Hepatocyte (in vitro differentiated cells): ENCODE measurements around the gene SUPT3H. TPM values are rescaled to one million over a fixed set of nuclear protein-coding genes. Genes with fewer than 3 reads are reported as not detected.

Experiments used
- DNase-seq: peaks from one replicate; pipeline ENCODE4 v3.0.0-alpha.2; 2016; ENCODE audit warnings: low spot score
- H2AFZ ChIP-seq: fragments of 200-600 bp; sonication (generic); 2 replicates; pipeline ENCODE4 v1.6.0; 2016; ENCODE audit warnings: antibody characterized with exemption, mild to moderate bottlenecking
- H3K27ac ChIP-seq: fragments of 200-600 bp; sonication (generic); 2 replicates; pipeline ENCODE4 v1.5.1; 2016; ENCODE audit warnings: mild to moderate bottlenecking
- H3K27me3 ChIP-seq: fragments of 200-600 bp; sonication (generic); 2 replicates; pipeline ENCODE4 v1.6.1; 2016
- H3K36me3 ChIP-seq: fragments of 200-600 bp; sonication (generic); replicated peaks from 2 replicates; pipeline ENCODE4 v1.5.1; 2016; ENCODE audit warnings: low read depth; ENCODE audit not compliant: insufficient read depth
- H3K4me1 ChIP-seq: fragments of 200-600 bp; sonication (generic); 2 replicates; pipeline ENCODE4 v1.5.1; 2016; ENCODE audit warnings: mild to moderate bottlenecking, moderate library complexity; ENCODE audit not compliant: insufficient read depth
- H3K4me2 ChIP-seq: fragments of 200-600 bp; sonication (generic); 2 replicates; pipeline ENCODE4 v1.6.0; 2016
- H3K4me3 ChIP-seq: fragments of 200-600 bp; sonication (generic); 2 replicates; pipeline ENCODE4 v1.5.1; 2016; ENCODE audit warnings: mild to moderate bottlenecking
- H3K79me2 ChIP-seq: fragments of 200-600 bp; sonication (generic); 2 replicates; pipeline ENCODE4 v1.6.0; 2017; ENCODE audit warnings: mild to moderate bottlenecking
- H3K9me2 ChIP-seq: fragments of 200-600 bp; sonication (generic); replicated peaks from 2 replicates; pipeline ENCODE4 v1.6.0; 2017; ENCODE audit warnings: mild to moderate bottlenecking; ENCODE audit not compliant: insufficient read depth
- H3K9me3 ChIP-seq: fragments of 200-600 bp; sonication (generic); 2 replicates; pipeline ENCODE4 v1.5.1; 2016; ENCODE audit warnings: low read depth, mild to moderate bottlenecking
- H4K20me1 ChIP-seq: fragments of 200-600 bp; sonication (generic); 2 replicates; pipeline ENCODE4 v1.6.0; 2016; ENCODE audit warnings: mild to moderate bottlenecking; ENCODE audit not compliant: insufficient read depth, poor library complexity, severe bottlenecking
- CTCF ChIP-seq: fragments of 200-600 bp; sonication (generic); IDR thresholded peaks from 2 replicates; pipeline ENCODE4 v1.5.1; 2016; ENCODE audit warnings: antibody characterized with exemption, mild to moderate bottlenecking; ENCODE audit not compliant: poor library complexity
- EZH2 ChIP-seq: fragments of 200-600 bp; sonication (generic); IDR thresholded peaks from 2 replicates; pipeline ENCODE4 v1.6.1; 2016; ENCODE audit warnings: antibody characterized with exemption, mild to moderate bottlenecking, borderline replicate concordance
- EZH2phosphoT487 ChIP-seq: fragments of 200-600 bp; sonication (generic); IDR thresholded peaks from one replicate; pipeline ENCODE4 v1.6.1; 2018; ENCODE audit warnings: antibody characterized with exemption, mild to moderate bottlenecking, low read depth, moderate library complexity; ENCODE audit not compliant: unreplicated experiment, severe bottlenecking
- WGBS: methylation state at CpG from one replicate; pipeline ENCODE4 v1.1.6; 2016; ENCODE audit warnings: low lambda C conversion rate; ENCODE audit errors: missing lambda C conversion rate; 5-methylcytosine and 5-hydroxymethylcytosine counted together
- polyA plus RNA-seq: library from polyadenylated mRNA; unstranded; fragments of >200 nt; fragmentation: Nextera tagmentation; extraction: Ambion mirVana; gene quantifications from 2 replicates; pipeline ENCODE4 v1.2.1, GENCODE V29; 2016
- total RNA-seq: library from RNA; depleted of rRNA; stranded (reverse); fragments of >200 nt; gene quantifications from 2 replicates; pipeline ENCODE4 v1.2.3, GENCODE V29; 2014

SUPT3H gene
- total and polyA plus RNA-seq, 2 experiments from 2014 or later, result 6.8 to 7.7 TPM

DNA sequence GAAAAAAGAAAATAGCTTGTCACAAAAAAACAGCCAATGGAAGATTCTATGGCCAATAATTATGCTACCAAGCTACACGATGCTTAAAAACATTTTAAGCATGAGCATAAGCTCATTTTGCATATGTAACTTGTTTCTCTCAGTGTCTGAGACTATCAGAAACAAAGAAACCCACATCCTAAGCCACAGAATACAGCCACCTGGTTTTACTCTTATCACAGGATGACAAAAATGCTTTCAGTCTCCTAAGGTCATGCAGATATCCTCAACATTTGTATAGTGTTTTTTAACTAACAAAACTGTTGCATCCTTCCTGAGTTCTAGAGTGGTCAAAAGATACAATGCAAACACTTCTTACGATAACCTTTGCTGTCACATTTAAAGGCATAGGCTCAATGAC, 221.7 kb downstream of the SUPT3H start:
- Histone ChIP-seq H3K27me3 (no peaks in the 10 kb centered on the region), H3K36me3 (no peaks in the 10 kb centered on the region), H3K4me3 (no peak overlapping the region), H3K4me1 (no peaks in the 10 kb centered on the region), H3K9me3 (no peaks in the 10 kb centered on the region), H3K79me2 (no peaks in the 10 kb centered on the region), H3K27ac (no peak overlapping the region), H3K4me2 (no peak overlapping the region), H3K9me2 (no peaks in the 10 kb centered on the region), H2AFZ (no peak overlapping the region), H4K20me1 (no peaks in the 10 kb centered on the region)
- TF ChIP-seq CTCF (no peak), EZH2 (no peak), EZH2phosphoT487 (no peak)
- WGBS, result 73% methylated on average over 2 of the region's 2 CpGs
- DNase-seq, result no peak

- no peak for DNase-seq
- no peaks in the 10 kb centered on the region for H3K79me2 ChIP-seq
- no peaks in the 10 kb centered on the region for H3K4me1 ChIP-seq
- 80% methylated on average over 2 of the region's 2 CpGs for WGBS
- no peak overlapping the region for H3K27ac ChIP-seq
- no peaks in the 10 kb centered on the region for H3K9me2 ChIP-seq
- no peaks in the 10 kb centered on the region for H3K9me3 ChIP-seq
- no peak overlapping the region for H3K4me2 ChIP-seq
- H4K20me1 ChIP-seq, result no peaks in the 10 kb centered on the region
- H3K36me3 ChIP-seq, result no peaks in the 10 kb centered on the region
- TF ChIP-seq EZH2 (no peak), CTCF (no peak), EZH2phosphoT487 (no peak)
- no peak overlapping the region for H3K4me3 ChIP-seq
- H3K27me3 ChIP-seq, result no peaks in the 10 kb centered on the region
- no peak overlapping the region for H2AFZ ChIP-seq
These were observed 222.3 kb downstream of the SUPT3H start for GRCh38 chr6:45155341-45155894.

DNA sequence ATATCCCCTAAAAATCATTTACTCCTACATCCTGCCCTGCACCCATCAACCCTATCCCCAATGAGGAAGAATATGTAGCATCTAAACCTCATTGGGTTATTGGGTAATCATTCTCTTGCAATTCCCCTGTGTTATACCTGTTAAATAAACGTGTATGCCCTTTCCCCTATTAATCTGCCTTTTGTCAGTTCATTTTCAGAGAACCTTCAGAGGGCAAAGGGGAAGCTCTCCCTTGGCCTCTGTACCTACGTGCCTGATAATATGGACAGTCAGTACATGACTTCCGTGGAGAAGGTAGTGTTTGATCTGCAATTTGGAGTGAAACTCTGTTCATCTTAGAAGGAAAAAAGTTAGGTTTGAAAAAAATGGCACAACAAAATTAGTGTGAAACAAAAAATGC, 223.1 kb downstream of the SUPT3H start:
- Histone ChIP-seq H3K4me3 (no peak overlapping the region), H3K4me1 (no peaks in the 10 kb centered on the region), H3K9me2 (no peaks in the 10 kb centered on the region), H3K27ac (no peak overlapping the region), H3K36me3 (no peaks in the 10 kb centered on the region), H4K20me1 (no peaks in the 10 kb centered on the region), H3K4me2 (no peak overlapping the region), H2AFZ (no peak overlapping the region), H3K27me3 (no peaks in the 10 kb centered on the region), H3K9me3 (no peaks in the 10 kb centered on the region), H3K79me2 (no peaks in the 10 kb centered on the region)
- 73% methylated on average over 3 of the region's 3 CpGs for WGBS
- TF ChIP-seq EZH2 (no peak), EZH2phosphoT487 (no peak), CTCF (no peak)
- DNase-seq, result no peak
